Stimulated activated naive CD8-positive, alpha-beta T cell treated with anti-CD3 and anti-CD28 coated beads, Interleukin-15, amount 100 ng/mL, for 72 hours (primary cell): Measurements from ENCODE around the gene AQP2.

Experiments used
- ATAC-seq: fragments of 150-1000 bp; cut with Tn5 transposase; 2 replicates; pipeline ENCODE4 v1.10.0; 2021; ENCODE audit warnings: mild to moderate bottlenecking, moderate library complexity
- DNase-seq, 2 donors: peaks; one replicate each; pipeline ENCODE4 v3.0.0; 2021 to 2022
- H3K27ac Mint-ChIP-seq, 2 donors: one replicate each; pipeline ENCODE4 v1.8.0; 2022; ENCODE audit warnings: mild to moderate bottlenecking in 2 of 2, mixed read lengths in 2 of 2, moderate library complexity in 2 of 2
- H3K27me3 Mint-ChIP-seq: one replicate; pipeline ENCODE4 v1.8.0; 2022; ENCODE audit warnings: mixed read lengths
- H3K4me1 Mint-ChIP-seq: one replicate; pipeline ENCODE4 v1.8.0; 2022; ENCODE audit warnings: mild to moderate bottlenecking, mixed read lengths
- H3K4me3 Mint-ChIP-seq, 2 donors: one replicate each; pipeline ENCODE4 v1.8.0; 2022; ENCODE audit warnings: mild to moderate bottlenecking in 2 of 2, mixed read lengths in 2 of 2, moderate library complexity in 1 of 2
- H3K9me3 Mint-ChIP-seq, 2 donors: one replicate each; pipeline ENCODE4 v1.8.0; 2022; ENCODE audit warnings: mixed read lengths in 2 of 2

Gene AQP2

GRCh38 chr12:49966511-49967041 is 16.0 kb downstream of the AQP2 start:
- DNase-seq (no peak), ATAC-seq (no peak)
- no peaks in the 10 kb centered on the region for H3K9me3 Mint-ChIP-seq
- H3K27me3 Mint-ChIP-seq: peaks cover 50% of the 10 kb centered on the region
- H3K4me3 Mint-ChIP-seq: peak overlapping the region in 1 of 2 donors; percentile 82
- peaks cover 7% of the 10 kb centered on the region for H3K4me1 Mint-ChIP-seq
- H3K27ac Mint-ChIP-seq: no peak overlapping the region

GRCh38 chr12:49967042-49967776 is 16.7 kb downstream of the AQP2 start:
- H3K27ac Mint-ChIP-seq: peak overlapping the region in 1 of 2 donors; percentile 51
- H3K27me3 Mint-ChIP-seq: peaks cover 44% of the 10 kb centered on the region
- ATAC-seq (peak; percentile 86), DNase-seq (peak; percentile 89 to 94)
- H3K4me1 Mint-ChIP-seq: peaks cover 7% of the 10 kb centered on the region
- H3K4me3 Mint-ChIP-seq: peak overlapping the region; percentile 53 to 82
- no peaks in the 10 kb centered on the region for H3K9me3 Mint-ChIP-seq

- no peak for DNase-seq
- Mint-ChIP-seq H3K27ac (no peak overlapping the region), H3K27me3 (peaks cover 38% of the 10 kb centered on the region), H3K9me3 (no peaks in the 10 kb centered on the region), H3K4me1 (peaks cover 7% of the 10 kb centered on the region), H3K4me3 (peak overlapping the region in 1 of 2 donors; percentile 82)
- peak; percentile 8 for ATAC-seq
Measured at GRCh38 chr12:49967777-49968250, 17.3 kb downstream of the AQP2 start.

- DNase-seq (no peak), ATAC-seq (no peak)
- Mint-ChIP-seq H3K27ac (no peak overlapping the region), H3K27me3 (peaks cover 32% of the 10 kb centered on the region), H3K4me1 (peaks cover 7% of the 10 kb centered on the region), H3K4me3 (no peak overlapping the region), H3K9me3 (no peaks in the 10 kb centered on the region)
Measured at GRCh38 chr12:49968471-49968870, 17.9 kb downstream of the AQP2 start.

- no peak for ATAC-seq
- no peak for DNase-seq
- no peaks in the 10 kb centered on the region for H3K9me3 Mint-ChIP-seq
- peaks cover 26% of the 10 kb centered on the region for H3K27me3 Mint-ChIP-seq
- peaks cover 7% of the 10 kb centered on the region for H3K4me1 Mint-ChIP-seq
- H3K27ac Mint-ChIP-seq: no peak overlapping the region
- no peak overlapping the region for H3K4me3 Mint-ChIP-seq
Measured at GRCh38 chr12:49969027-49969426, 18.5 kb downstream of the AQP2 start.

DNA sequence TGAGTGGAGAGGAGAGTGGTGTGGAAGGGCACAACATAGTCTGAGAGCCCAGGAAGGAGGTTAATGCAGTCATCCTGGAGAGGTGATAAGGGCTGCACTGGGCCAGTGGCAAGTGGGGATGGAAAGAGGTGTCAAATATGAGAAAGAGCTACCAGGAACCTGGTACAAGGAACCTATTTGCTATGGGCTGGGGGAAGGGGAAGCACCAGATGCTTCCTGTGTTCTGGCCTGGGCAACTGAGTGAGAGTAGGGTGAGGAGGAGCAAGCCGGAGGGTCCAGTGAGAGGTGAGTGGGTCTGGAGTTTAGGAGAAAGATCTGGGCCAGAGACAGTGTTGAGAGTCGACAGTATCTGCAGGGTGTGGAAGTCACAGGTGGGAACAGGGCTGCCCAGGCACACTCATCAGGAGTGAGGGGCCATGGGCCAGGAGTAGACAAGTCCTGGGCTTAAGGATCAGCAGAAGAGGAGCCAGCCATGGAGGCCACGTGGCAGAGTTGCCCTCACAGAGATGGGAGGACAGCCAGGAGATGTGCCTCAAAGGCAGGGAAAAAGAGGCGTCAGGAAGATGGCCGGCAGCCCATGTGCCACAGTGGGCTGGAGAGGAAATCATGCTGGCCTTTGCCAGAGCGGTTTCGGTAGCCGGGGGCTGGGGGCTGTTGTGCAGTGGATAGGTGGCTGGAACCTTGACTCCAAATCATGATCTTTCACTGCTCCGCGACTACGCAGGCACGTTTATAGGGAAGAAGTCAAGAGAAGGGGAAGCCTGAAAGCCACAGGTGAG is 19.3 kb downstream of the AQP2 start:
- H3K4me3 Mint-ChIP-seq: no peak overlapping the region
- peaks cover 18% of the 10 kb centered on the region for H3K27me3 Mint-ChIP-seq
- H3K9me3 Mint-ChIP-seq: no peaks in the 10 kb centered on the region
- peaks cover 7% of the 10 kb centered on the region for H3K4me1 Mint-ChIP-seq
- no peak overlapping the region for H3K27ac Mint-ChIP-seq
- DNase-seq: no peak
- ATAC-seq: no peak

DNA sequence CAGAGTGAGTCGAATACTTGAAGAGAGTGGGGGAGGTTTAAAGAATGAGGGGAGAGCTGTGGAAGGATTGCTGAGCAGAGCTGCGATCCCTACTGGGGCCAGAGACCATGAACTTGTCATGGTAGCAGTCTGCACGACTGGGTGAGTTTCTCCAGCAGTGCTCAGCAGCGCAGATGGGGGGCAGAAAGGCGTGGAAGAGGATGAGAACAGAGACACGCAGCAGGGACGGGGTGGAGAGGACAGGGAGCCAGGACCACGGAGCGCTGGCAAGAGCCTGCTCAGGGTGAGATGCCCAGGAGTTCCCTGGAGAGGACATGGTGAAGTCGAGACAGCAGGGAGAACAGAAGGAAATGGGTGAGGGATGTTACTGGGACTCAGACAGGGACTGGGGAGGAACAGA is 20.1 kb downstream of the AQP2 start:
- no peak for ATAC-seq
- DNase-seq: no peak
- Mint-ChIP-seq H3K27ac (no peak overlapping the region), H3K4me3 (no peak overlapping the region), H3K27me3 (peaks cover 10% of the 10 kb centered on the region), H3K9me3 (no peaks in the 10 kb centered on the region), H3K4me1 (peaks cover 7% of the 10 kb centered on the region)

DNA sequence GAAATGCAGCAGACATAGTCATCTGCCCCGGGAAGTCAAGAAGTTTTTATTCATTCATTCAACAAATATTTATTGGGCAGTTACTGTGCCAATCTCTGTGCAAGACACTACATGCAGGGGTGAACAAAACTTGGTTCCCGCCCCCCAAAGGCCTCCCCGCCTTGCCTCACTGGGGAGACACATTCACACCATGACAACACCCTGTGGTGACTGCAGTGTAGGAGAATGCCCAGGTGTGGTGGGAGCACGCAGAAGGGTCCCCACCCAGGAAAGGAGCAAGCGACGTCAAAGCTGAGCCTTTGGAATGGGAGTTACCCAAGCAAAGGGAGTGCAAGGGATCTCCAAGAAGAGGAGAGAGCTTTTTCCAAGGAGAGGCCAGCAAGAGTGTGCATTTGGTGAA is 20.6 kb downstream of the AQP2 start:
- DNase-seq: no peak
- peaks cover 5% of the 10 kb centered on the region for H3K27me3 Mint-ChIP-seq
- no peak overlapping the region for H3K27ac Mint-ChIP-seq
- no peaks in the 10 kb centered on the region for H3K9me3 Mint-ChIP-seq
- H3K4me3 Mint-ChIP-seq: no peak overlapping the region
- no peak for ATAC-seq
- H3K4me1 Mint-ChIP-seq: peaks cover 7% of the 10 kb centered on the region

DNA sequence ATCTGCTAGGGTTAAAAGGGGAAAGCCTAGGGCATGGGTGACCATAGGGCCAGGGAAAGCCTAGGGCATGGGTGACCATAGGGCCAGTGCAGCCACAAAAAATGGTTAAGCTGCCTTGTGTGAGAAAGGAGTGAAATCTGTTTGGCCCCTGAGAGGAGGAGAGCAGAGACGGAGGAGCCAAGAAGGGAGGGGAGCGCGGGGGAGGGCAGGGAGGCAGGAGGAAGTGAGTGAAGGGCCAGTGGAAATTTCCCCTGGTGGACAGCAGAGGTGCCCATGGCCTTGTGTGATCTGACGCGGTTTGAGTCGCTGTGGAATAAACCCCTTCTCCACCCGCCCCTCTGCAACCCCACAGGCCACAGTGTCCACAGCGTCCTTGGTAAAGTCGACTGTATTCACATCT is 21.6 kb downstream of the AQP2 start:
- DNase-seq (no peak), ATAC-seq (no peak)
- Mint-ChIP-seq H3K27me3 (no peaks in the 10 kb centered on the region), H3K9me3 (no peaks in the 10 kb centered on the region), H3K27ac (no peak overlapping the region), H3K4me3 (no peak overlapping the region), H3K4me1 (peaks cover 2% of the 10 kb centered on the region)

- Mint-ChIP-seq H3K27me3 (no peaks in the 10 kb centered on the region), H3K4me3 (no peak within 1 kb of the TSS), H3K9me3 (no peaks in the 10 kb centered on the region), H3K4me1 (no peaks in the 10 kb centered on the region), H3K27ac (peak within 1 kb of the TSS in 1 of 2 donors; percentile 60)
- no peak for ATAC-seq
- DNase-seq: no peak
Measured at GRCh38 chr12:49972641-49973360, 22.3 kb downstream of the AQP2 start, which contains the start of gene AQP6. AQP6 (plus strand) TSS chr12:49972947; CDS start chr12:49973174, 227 bp downstream.

GRCh38 chr12:49973361-49973830 is 22.9 kb downstream of the AQP2 start:
- H3K9me3 Mint-ChIP-seq: no peaks in the 10 kb centered on the region
- no peak for DNase-seq
- no peak for ATAC-seq
- no peaks in the 10 kb centered on the region for H3K27me3 Mint-ChIP-seq
- no peaks in the 10 kb centered on the region for H3K4me1 Mint-ChIP-seq
- H3K4me3 Mint-ChIP-seq: no peak overlapping the region
- H3K27ac Mint-ChIP-seq: no peak overlapping the region

- H3K9me3 Mint-ChIP-seq: no peaks in the 10 kb centered on the region
- ATAC-seq: no peak
Measured at GRCh38 chr12:49974231-49974675, 23.7 kb downstream of the AQP2 start.

GRCh38 chr12:49974677-49975317 is 24.3 kb downstream of the AQP2 start:
- DNase-seq: no peak
- Mint-ChIP-seq H3K9me3 (no peaks in the 10 kb centered on the region), H3K27ac (peak overlapping the region in 1 of 2 donors; percentile 30), H3K4me1 (no peaks in the 10 kb centered on the region), H3K27me3 (no peaks in the 10 kb centered on the region), H3K4me3 (no peak overlapping the region)
- no peak for ATAC-seq

More at GRCh38 chr12:49974231-49974675, 23.7 kb downstream of the AQP2 start:
- no peak for DNase-seq
- H3K4me1 Mint-ChIP-seq: no peaks in the 10 kb centered on the region
- H3K27me3 Mint-ChIP-seq: no peaks in the 10 kb centered on the region
- H3K4me3 Mint-ChIP-seq: no peak overlapping the region
- H3K27ac Mint-ChIP-seq: no peak overlapping the region

DNA sequence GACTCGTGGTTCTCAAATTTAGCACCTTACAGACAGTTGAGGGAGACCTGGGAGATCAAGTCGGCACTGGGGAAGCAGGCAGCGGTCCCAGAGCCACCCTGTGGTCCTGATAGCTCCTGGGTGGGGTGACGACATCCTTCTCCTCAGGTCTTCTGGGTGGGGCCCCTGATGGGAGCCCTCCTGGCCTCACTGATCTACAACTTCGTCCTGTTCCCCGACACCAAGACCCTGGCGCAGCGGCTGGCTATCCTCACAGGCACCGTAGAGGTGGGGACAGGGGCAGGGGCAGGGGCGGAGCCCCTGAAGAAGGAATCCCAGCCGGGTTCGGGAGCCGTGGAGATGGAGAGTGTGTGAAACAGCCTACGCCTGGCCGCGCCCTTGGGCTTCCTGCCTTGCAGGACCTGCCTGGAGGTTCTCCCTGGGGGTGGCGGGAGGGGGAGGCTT is 24.8 kb downstream of the AQP2 start:
- peak overlapping the region in 1 of 2 donors; percentile 77 for H3K27ac Mint-ChIP-seq
- DNase-seq: no peak
- no peaks in the 10 kb centered on the region for H3K27me3 Mint-ChIP-seq

DNA sequence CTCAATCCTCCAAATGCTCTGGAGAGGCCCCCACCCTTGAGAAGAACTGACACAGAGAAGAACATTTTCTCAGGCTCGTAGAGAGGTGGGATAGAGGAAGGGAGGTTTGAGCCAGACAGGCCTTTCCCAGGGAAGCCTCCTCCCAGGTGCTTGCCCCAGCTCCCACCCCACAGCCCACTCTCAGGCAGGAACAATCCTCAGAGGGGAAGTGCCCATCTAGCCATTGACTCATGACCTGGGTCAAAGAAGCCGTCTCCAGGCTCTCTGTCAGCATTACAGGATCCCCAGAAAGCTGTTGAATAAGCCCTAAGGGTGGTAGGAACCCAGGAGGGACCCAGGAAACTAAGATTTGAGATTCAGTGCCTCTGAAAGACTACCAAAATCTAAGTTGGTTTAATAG is 26.0 kb downstream of the AQP2 start:
- Mint-ChIP-seq H3K27ac (no peak overlapping the region), H3K27me3 (no peaks in the 10 kb centered on the region)

More for the DNA sequence above, 24.8 kb downstream of the AQP2 start:
- ATAC-seq: no peak
- no peaks in the 10 kb centered on the region for H3K4me1 Mint-ChIP-seq
- H3K9me3 Mint-ChIP-seq: no peaks in the 10 kb centered on the region
- H3K4me3 Mint-ChIP-seq: no peak overlapping the region

More for the DNA sequence above, 26.0 kb downstream of the AQP2 start:
- no peak overlapping the region for H3K4me3 Mint-ChIP-seq
- no peaks in the 10 kb centered on the region for H3K4me1 Mint-ChIP-seq
- H3K9me3 Mint-ChIP-seq: no peaks in the 10 kb centered on the region
- DNase-seq (no peak), ATAC-seq (no peak)
